Endothelial cell (in vitro differentiated cells): ENCODE measurements around the gene BATF. TPM values are rescaled to one million over a fixed set of nuclear protein-coding genes. Genes with fewer than 3 reads are reported as not detected.

Source experiments
- DNase-seq: peaks from one replicate; pipeline ENCODE4 v3.0.0; 2021; ENCODE audit warnings: low spot score
- H3K27ac Mint-ChIP-seq: one replicate; pipeline ENCODE4 v1.8.0; 2021; ENCODE audit warnings: mixed read lengths, inconsistent platforms; ENCODE audit not compliant: unreplicated experiment
- H3K27me3 Mint-ChIP-seq: one replicate; pipeline ENCODE4 v1.8.0; 2021; ENCODE audit warnings: mild to moderate bottlenecking, moderate library complexity, mixed read lengths, inconsistent platforms; ENCODE audit not compliant: unreplicated experiment
- H3K36me3 Mint-ChIP-seq: one replicate; pipeline ENCODE4 v1.8.0; 2021; ENCODE audit warnings: mild to moderate bottlenecking, low read depth, mixed read lengths, inconsistent platforms; ENCODE audit not compliant: unreplicated experiment
- H3K4me1 Mint-ChIP-seq: one replicate; pipeline ENCODE4 v1.8.0; 2021; ENCODE audit warnings: mild to moderate bottlenecking, mixed read lengths, inconsistent platforms; ENCODE audit not compliant: unreplicated experiment
- H3K4me3 Mint-ChIP-seq: one replicate; pipeline ENCODE4 v1.8.0; 2021; ENCODE audit warnings: mild to moderate bottlenecking, mixed read lengths, inconsistent platforms; ENCODE audit not compliant: unreplicated experiment
- H3K9me3 Mint-ChIP-seq: one replicate; pipeline ENCODE4 v1.8.0; 2021; ENCODE audit warnings: mixed read lengths, inconsistent platforms; ENCODE audit not compliant: unreplicated experiment
- CTCF ChIP-seq: fragments of 200-600 bp; sonication (generic); IDR thresholded peaks from one replicate; pipeline ENCODE4 v1.5.0; 2021; ENCODE audit warnings: antibody characterized with exemption; ENCODE audit not compliant: unreplicated experiment
- total RNA-seq: library from RNA; stranded (reverse); fragmentation: NEBNext Ultra II Directional; extraction: Animal tissue kit (Norgen Biotek cat#: 25700); gene quantifications from one replicate; pipeline ENCODE4 v1.2.1, GENCODE V29; 2021; ENCODE audit not compliant: unreplicated experiment

The BATF gene
- total RNA-seq, 1 donor from 2014 or later = not detected

DNA sequence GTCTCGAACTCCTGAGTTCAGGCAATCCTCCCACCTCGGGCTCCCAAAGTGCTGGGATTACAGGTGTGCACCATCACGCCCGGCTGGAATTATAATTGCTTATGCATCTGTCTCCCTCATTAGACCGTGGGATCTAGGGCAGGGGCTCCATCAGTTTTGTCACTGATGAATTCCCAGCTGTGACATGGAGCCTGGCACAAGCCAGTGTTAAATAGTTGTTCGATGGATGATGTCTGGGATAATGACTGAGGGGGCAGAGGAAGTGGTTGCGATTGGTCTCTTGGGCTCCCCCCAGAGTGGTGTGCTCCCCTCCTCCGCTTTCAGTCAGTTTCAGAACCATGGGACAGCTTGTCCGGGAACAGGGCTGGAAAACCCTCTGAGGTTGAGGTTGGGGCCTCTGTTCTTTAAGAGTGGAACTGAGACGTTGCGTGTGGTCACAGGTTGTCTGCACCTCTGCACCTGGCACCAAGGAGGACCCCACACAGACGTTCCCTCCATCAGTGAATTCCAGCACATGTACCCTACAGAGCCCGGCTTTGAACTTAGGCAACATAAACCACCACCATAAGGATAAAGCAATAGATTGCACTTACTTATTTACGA is 30.8 kb upstream of the BATF start:
- DNase-seq = no peak
- H3K9me3 Mint-ChIP-seq = no peaks in the 10 kb centered on the region
- no peaks in the 10 kb centered on the region for H3K27me3 Mint-ChIP-seq
- no peak for TF ChIP-seq CTCF
- no peaks in the 10 kb centered on the region for H3K36me3 Mint-ChIP-seq
- H3K4me1 Mint-ChIP-seq = no peaks in the 10 kb centered on the region
- no peak overlapping the region for H3K27ac Mint-ChIP-seq
- no peak overlapping the region for H3K4me3 Mint-ChIP-seq

DNA sequence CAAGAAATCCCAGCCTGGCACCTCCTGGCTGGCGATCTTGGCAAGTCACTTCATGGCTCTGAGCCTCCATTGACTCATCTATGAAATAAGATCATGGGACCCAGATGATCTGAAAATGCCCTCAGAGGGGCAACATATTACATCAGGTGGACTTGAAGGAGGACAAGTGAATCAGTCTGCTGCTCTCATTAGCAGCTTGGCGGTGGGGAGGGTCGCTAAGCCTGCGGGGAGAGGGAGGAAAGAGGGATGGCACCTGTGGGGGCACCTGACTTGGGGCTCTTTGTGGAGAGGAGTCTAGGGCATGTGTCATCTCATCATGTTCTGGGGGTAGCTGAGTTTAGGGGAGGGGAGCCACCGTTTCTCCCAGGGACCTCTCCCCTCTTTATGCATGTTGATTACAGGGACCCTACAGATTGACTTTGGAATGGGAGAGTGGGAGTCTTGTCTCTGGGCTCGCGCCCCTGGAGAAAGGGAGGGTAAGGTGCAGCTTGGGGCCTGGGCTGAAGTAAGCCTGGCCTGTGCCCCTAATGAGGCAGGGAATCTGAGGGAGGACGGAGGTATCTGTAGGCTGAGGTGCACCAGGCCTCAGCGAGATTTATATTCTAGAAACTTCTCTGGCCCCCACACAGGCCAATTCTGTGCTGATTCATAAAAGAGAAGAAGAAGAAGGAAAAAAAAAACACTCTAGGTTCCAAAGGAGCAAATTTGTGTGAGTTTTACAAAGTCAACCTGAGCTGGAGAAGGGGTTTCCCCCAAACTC is 29.3 kb upstream of the BATF start:
- H3K4me1 Mint-ChIP-seq = no peaks in the 10 kb centered on the region
- no peak overlapping the region for H3K27ac Mint-ChIP-seq
- no peaks in the 10 kb centered on the region for H3K9me3 Mint-ChIP-seq
- no peak overlapping the region for H3K4me3 Mint-ChIP-seq
- H3K27me3 Mint-ChIP-seq = peaks cover 2% of the 10 kb centered on the region
- TF ChIP-seq CTCF = no peak
- DNase-seq = no peak
- no peaks in the 10 kb centered on the region for H3K36me3 Mint-ChIP-seq

GRCh38 chr14:75493592-75494087 is 28.6 kb upstream of the BATF start:
- DNase-seq = no peak
- no peak overlapping the region for H3K27ac Mint-ChIP-seq
- no peaks in the 10 kb centered on the region for H3K4me1 Mint-ChIP-seq
- H3K4me3 Mint-ChIP-seq = no peak overlapping the region
- no peak for TF ChIP-seq CTCF
- no peaks in the 10 kb centered on the region for H3K9me3 Mint-ChIP-seq
- no peaks in the 10 kb centered on the region for H3K36me3 Mint-ChIP-seq
- peaks cover 2% of the 10 kb centered on the region for H3K27me3 Mint-ChIP-seq

GRCh38 chr14:75494896-75495295 is 27.4 kb upstream of the BATF start:
- Mint-ChIP-seq H3K36me3 (no peaks in the 10 kb centered on the region), H3K9me3 (no peaks in the 10 kb centered on the region), H3K27ac (no peak overlapping the region), H3K27me3 (peaks cover 2% of the 10 kb centered on the region), H3K4me1 (no peaks in the 10 kb centered on the region), H3K4me3 (no peak overlapping the region)
- no peak for DNase-seq
- no peak for TF ChIP-seq CTCF

- TF ChIP-seq CTCF = no peak
- no peak overlapping the region for H3K27ac Mint-ChIP-seq
- no peak for DNase-seq
- peaks cover 2% of the 10 kb centered on the region for H3K27me3 Mint-ChIP-seq
- no peaks in the 10 kb centered on the region for H3K4me1 Mint-ChIP-seq
- H3K4me3 Mint-ChIP-seq = no peak overlapping the region
- H3K36me3 Mint-ChIP-seq = no peaks in the 10 kb centered on the region
- H3K9me3 Mint-ChIP-seq = no peaks in the 10 kb centered on the region
These were observed 26.9 kb upstream of the BATF start for GRCh38 chr14:75495399-75495798.
